Measurements from ENCODE around the gene AHCYL2. TPM values are rescaled to one million over a fixed set of nuclear protein-coding genes. Genes with fewer than 3 reads are reported as not detected.
A peak's percentile ranks its signal among the peaks of the same experiment; 100 is the strongest.

The AHCYL2 gene
- total RNA-seq, 1 donor from 2014 or later: 6.0 TPM

DNA sequence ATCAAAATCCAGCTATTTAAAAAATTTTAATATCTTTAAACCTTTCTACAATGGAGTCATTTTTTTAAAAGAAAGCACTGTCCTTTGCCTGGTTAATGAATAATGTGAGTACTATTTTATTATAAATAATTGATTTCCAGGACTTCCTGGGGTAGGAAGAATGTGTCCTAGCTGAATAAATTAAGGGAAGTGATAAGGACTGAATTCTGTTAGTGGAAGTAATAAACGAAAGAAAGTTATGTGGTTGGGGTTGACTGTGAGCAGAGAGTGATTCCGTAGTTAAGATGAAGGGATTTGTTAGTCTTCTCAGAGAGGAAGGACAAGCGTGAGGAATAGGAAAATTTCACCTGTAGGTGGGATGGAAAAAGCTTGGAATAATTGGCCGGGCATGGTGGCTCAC, 59.1 kb downstream of the AHCYL2 start:
- peaks cover 11% of the 10 kb centered on the region for H3K4me1 ChIP-seq
- H3K9me3 ChIP-seq (replicated peaks): no peaks in the 10 kb centered on the region
- no peaks in the 10 kb centered on the region for H3K36me3 ChIP-seq
- no peaks in the 10 kb centered on the region for H3K27me3 ChIP-seq (ENCODE audit: low read depth)
- DNase-seq: no peak
- intact Hi-C loops (cut with micrococcal nuclease): no loop called here
- no peak overlapping the region for H3K27ac ChIP-seq (replicated peaks)
- TF ChIP-seq, protein P1, sequence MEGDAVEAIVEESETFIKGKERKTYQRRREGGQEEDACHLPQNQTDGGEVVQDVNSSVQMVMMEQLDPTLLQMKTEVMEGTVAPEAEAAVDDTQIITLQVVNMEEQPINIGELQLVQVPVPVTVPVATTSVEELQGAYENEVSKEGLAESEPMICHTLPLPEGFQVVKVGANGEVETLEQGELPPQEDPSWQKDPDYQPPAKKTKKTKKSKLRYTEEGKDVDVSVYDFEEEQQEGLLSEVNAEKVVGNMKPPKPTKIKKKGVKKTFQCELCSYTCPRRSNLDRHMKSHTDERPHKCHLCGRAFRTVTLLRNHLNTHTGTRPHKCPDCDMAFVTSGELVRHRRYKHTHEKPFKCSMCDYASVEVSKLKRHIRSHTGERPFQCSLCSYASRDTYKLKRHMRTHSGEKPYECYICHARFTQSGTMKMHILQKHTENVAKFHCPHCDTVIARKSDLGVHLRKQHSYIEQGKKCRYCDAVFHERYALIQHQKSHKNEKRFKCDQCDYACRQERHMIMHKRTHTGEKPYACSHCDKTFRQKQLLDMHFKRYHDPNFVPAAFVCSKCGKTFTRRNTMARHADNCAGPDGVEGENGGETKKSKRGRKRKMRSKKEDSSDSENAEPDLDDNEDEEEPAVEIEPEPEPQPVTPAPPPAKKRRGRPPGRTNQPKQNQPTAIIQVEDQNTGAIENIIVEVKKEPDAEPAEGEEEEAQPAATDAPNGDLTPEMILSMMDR (IDR thresholded peaks at IDR 0.05; ENCODE audit: borderline replicate concordance): no peak
- H3K4me3 ChIP-seq: no peak overlapping the region

DNA sequence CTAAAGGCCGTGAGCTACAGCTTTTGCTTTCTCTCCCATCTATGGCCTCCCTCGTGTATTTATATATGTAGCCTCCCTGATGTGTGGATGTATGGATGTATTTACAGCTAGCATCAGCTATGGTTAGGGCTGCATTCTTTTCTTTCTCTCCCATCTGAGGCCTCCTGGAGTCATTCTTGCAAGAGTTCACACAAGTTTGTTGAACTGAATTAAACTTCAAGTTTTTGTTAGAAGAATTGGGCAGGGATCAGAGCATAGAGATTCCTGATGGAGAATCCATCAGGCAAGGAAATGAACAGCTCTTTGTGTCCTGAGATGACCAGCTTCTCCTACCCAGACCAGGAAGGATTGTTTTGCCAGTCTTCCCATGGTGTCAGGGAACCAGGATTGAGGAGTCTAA, 60.3 kb downstream of the AHCYL2 start:
- intact Hi-C loops (cut with micrococcal nuclease): no loop called here
- Histone ChIP-seq H3K4me1 (peaks cover 11% of the 10 kb centered on the region), H3K9me3 (replicated peaks) (no peaks in the 10 kb centered on the region), H3K4me3 (no peak overlapping the region), H3K36me3 (no peaks in the 10 kb centered on the region), H3K27me3 (ENCODE audit: low read depth) (no peaks in the 10 kb centered on the region), H3K27ac (replicated peaks) (no peak overlapping the region)
- TF ChIP-seq, protein P1 (IDR thresholded peaks at IDR 0.05; ENCODE audit: borderline replicate concordance): no peak
- no peak for DNase-seq

DNA sequence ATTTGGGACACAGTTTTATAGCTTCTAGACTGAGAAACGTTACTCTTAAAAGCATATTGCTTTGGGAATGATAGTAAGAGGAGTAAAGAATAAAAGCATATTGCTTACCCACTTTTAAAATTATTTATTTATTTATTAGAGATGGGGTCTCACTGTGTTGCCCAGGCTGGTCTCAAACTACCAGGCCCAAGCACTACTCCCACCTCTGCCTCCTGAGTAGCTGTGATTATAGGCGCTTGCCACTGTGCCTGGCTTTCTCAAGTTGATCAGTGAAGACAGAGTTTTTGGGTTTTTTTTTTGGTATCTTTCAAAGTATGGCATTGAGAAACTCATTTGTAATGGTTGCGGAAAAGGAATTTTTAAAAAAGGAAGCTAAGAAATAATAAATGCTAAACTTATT, 68.0 kb downstream of the AHCYL2 start:
- H3K36me3 ChIP-seq: no peaks in the 10 kb centered on the region
- H3K9me3 ChIP-seq (replicated peaks): no peaks in the 10 kb centered on the region
- intact Hi-C loops (cut with micrococcal nuclease): no loop called here
- H3K27me3 ChIP-seq (ENCODE audit: low read depth): no peaks in the 10 kb centered on the region
- H3K27ac ChIP-seq (replicated peaks): no peak overlapping the region
- TF ChIP-seq, protein P1 (IDR thresholded peaks at IDR 0.05; ENCODE audit: borderline replicate concordance): no peak
- DNase-seq: no peak
- peaks cover 5% of the 10 kb centered on the region for H3K4me1 ChIP-seq
- H3K4me3 ChIP-seq: no peak overlapping the region

DNA sequence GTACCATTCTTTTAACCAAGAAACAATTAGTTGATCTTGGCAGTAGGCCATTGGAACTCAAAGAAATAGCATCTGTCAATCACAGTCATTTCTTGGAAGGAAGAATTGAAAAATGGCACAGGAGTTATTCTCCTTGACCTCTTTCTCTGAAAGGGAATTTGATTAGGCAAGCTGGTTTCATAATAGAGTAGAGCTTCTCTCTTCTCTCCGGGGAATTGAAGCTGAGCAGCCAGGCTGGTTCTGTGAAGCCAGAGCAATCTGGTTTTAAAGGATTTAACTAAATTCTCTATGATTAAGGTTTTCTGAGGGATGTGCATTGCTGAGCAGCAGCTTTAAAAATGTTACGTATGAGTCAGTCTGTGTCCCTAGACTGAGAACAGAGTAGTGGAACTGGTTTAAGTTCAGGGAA, 70.2 kb downstream of the AHCYL2 start:
- TF ChIP-seq, protein P1 (IDR thresholded peaks at IDR 0.05; ENCODE audit: borderline replicate concordance): no peak
- H3K4me1 ChIP-seq: peaks cover 5% of the 10 kb centered on the region
- H3K9me3 ChIP-seq (replicated peaks): no peaks in the 10 kb centered on the region
- H3K36me3 ChIP-seq: no peaks in the 10 kb centered on the region
- no peak overlapping the region for H3K27ac ChIP-seq (replicated peaks)
- no peaks in the 10 kb centered on the region for H3K27me3 ChIP-seq (ENCODE audit: low read depth)
- intact Hi-C loops (cut with micrococcal nuclease): loop anchor here (5.0 kb wide), 1 partner anchor 78 kb away; no protein-coding TSS in a partner anchor
- DNase-seq: no peak
- H3K4me3 ChIP-seq: no peak overlapping the region

DNA sequence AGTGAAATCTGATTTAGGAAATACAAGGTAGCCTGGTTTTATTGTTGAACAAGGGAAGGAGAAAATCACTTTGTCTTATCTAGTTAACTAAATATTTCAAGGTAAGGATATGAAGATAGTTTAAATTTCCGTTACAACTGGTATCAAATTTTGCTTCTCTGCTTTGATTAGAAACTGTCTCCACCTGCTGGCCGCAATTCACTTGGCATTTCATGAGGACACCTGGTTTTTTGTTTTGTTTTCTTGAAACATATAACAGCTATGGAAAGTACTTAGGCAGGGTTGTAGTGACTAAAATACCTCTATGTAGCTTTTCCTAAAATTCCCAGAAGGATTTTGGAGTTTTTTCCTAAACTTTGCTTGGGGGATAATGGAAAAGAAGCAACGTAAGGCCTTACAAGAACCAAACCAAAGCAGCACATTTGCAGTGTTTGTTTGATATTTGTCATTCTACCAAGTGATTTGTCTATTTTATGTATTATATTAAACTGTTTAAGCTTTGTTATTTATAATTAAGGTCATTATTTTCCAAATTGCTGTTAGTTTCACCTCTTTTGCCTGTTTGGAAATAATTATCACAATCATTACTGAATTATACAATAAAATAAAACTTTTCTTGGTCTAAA, 73.6 kb downstream of the AHCYL2 start:
- Histone ChIP-seq H3K27ac (replicated peaks) (no peak overlapping the region), H3K9me3 (replicated peaks) (no peaks in the 10 kb centered on the region), H3K4me1 (peaks cover 5% of the 10 kb centered on the region), H3K4me3 (no peak overlapping the region), H3K36me3 (no peaks in the 10 kb centered on the region), H3K27me3 (ENCODE audit: low read depth) (no peaks in the 10 kb centered on the region)
- intact Hi-C loops (cut with micrococcal nuclease): loop anchor here (5.0 kb wide), 1 partner anchor 81 kb away; no protein-coding TSS in a partner anchor
- DNase-seq: no peak
- TF ChIP-seq, protein P1 (IDR thresholded peaks at IDR 0.05; ENCODE audit: borderline replicate concordance): peak; percentile 76
